HG03439 (cell line): ENCODE measurements around the gene TRDMT1.
"Not testable (repeated sequence)": the region's sequence is repeated elsewhere in the genome, so short reads cannot be mapped to it uniquely, and the experiment has no call there.

Experiments
- ATAC-seq: cut with Tn5 transposase; IDR thresholded peaks from one replicate; pipeline ENCODE4 v1.9.1; 2021; ENCODE audit warnings: mild to moderate bottlenecking, moderate library complexity; ENCODE audit not compliant: unreplicated experiment

TRDMT1 gene

GRCh38 chr10:17141504-17142229 is 59.8 kb downstream of the TRDMT1 start:
- ATAC-seq: no peak

GRCh38 chr10:17140386-17140761 is 61.1 kb downstream of the TRDMT1 start:
- no peak for ATAC-seq

- ATAC-seq: no peak
These were observed 62.9 kb downstream of the TRDMT1 start for GRCh38 chr10:17138460-17139042.

- ATAC-seq: no peak
These were observed 66.7 kb downstream of the TRDMT1 start for GRCh38 chr10:17134737-17135260.

- no peak for ATAC-seq
These were observed 67.2 kb downstream of the TRDMT1 start for GRCh38 chr10:17134282-17134681.

GRCh38 chr10:17129741-17130140 is 71.7 kb downstream of the TRDMT1 start, which contains the start of gene CUBN:
CUBN (minus strand) TSS chr10:17129811; CDS start chr10:17129765, 46 bp downstream.
- no peak for ATAC-seq

GRCh38 chr10:17128261-17128660 is 73.2 kb downstream of the TRDMT1 start:
- no peak for ATAC-seq

- no peak for ATAC-seq
These were observed 75.1 kb downstream of the TRDMT1 start for GRCh38 chr10:17126327-17126726.

- ATAC-seq: no peak
These were observed 76.1 kb downstream of the TRDMT1 start for GRCh38 chr10:17125206-17125893.

GRCh38 chr10:17123961-17124360 is 77.5 kb downstream of the TRDMT1 start:
- ATAC-seq: no peak

- no peak for ATAC-seq
These were observed 78.5 kb downstream of the TRDMT1 start for GRCh38 chr10:17122726-17123661.

- no peak for ATAC-seq
These were observed 79.4 kb downstream of the TRDMT1 start for GRCh38 chr10:17122052-17122451.

- ATAC-seq: no peak
These were observed 80.8 kb downstream of the TRDMT1 start for GRCh38 chr10:17120694-17121093.

GRCh38 chr10:17119845-17120244 is 81.6 kb downstream of the TRDMT1 start:
- ATAC-seq: no peak

GRCh38 chr10:17116193-17116592 is 85.3 kb downstream of the TRDMT1 start:
- ATAC-seq: no peak

- ATAC-seq: no peak
These were observed 85.8 kb downstream of the TRDMT1 start for GRCh38 chr10:17115683-17116082.

GRCh38 chr10:17114878-17115444 is 86.5 kb downstream of the TRDMT1 start:
- ATAC-seq: not testable (repeated sequence)

- no peak for ATAC-seq
These were observed 87.5 kb downstream of the TRDMT1 start for GRCh38 chr10:17113889-17114540.

GRCh38 chr10:17113346-17113745 is 88.1 kb downstream of the TRDMT1 start:
- no peak for ATAC-seq

GRCh38 chr10:17112566-17112965 is 88.9 kb downstream of the TRDMT1 start:
- no peak for ATAC-seq
